ENCODE data around the gene EIF4H. TPM values are rescaled to one million over a fixed set of nuclear protein-coding genes. Genes with fewer than 3 reads are reported as not detected.

The EIF4H gene
- total RNA-seq = 100 to 1,000 TPM; 291 to 344 (median 322) TPM

GRCh38 chr7:74173866-74174605 is at the start of gene EIF4H:
EIF4H (plus strand) TSS chr7:74174356; CDS start chr7:74174384, 28 bp downstream.
- Histone ChIP-seq H3K27me3 (no peaks in the 10 kb centered on the region), H3K36me3 (peaks cover 0 to 2% of the 10 kb centered on the region in 2 donors), H3K9me3 (no peaks in the 10 kb centered on the region), H3K27ac (peak within 1 kb of the TSS; percentile 93 to 99 (median 96)), H3K4me3 (peak within 1 kb of the TSS; percentile 89 to 98), H3K4me1 (peaks cover 16 to 55% (median 35%) of the 10 kb centered on the region in 3 donors)
- ATAC-seq = peak; percentile 99
- no CpG with 5 or more reads among the region's 95 CpGs for WGBS, 2 donors (ENCODE audit: low coverage in 1 of 2)
- TF ChIP-seq CTCF (IDR thresholded peaks at IDR 0.05) (peak in 1 of 4 experiments; percentile 1), POLR2AphosphoS5 (IDR thresholded peaks at IDR 0.05) (peak; percentile 84), POLR2A (IDR thresholded peaks at IDR 0.05) (peak; percentile 80 to 83), EP300 (IDR thresholded peaks at IDR 0.05) (no peak)

DNA sequence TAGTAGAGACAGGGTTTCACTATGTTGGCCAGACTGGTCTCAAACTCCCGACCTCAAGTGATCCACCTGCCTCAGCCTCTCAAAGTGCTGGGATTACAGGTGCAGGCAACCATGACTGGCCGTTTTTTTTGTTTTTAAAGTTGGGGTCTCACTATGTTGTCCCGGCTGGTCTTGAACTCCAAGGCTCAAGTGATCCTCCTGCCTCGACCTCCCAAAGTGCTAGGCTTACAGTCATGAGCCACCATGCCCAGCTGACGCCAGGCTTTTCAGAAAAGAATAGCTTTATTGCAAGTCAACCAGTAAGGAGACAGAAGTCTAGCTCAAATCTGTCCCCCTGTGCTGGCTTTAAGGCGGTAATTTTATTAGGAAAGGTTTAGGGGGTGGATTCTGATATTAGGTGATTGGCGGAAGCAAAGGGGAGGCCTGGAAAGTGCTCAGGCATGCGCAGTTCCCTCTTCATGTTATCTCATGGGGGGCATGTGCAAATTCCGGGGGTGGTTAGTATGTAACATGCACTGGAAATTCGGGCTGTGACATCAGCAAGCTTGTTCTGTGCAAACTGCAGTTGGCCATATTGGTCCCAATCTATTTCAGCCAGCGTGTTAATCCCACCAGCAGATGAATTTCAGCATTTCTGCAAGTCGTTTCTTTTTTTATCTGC is 47.8 kb upstream of the EIF4H start:
- H3K4me1 ChIP-seq = peaks cover 0 to 5% (median 0%) of the 10 kb centered on the region in 3 donors
- H3K27me3 ChIP-seq = no peaks in the 10 kb centered on the region
- peaks cover 0 to 12% of the 10 kb centered on the region in 2 donors for H3K36me3 ChIP-seq
- H3K9me3 ChIP-seq = no peaks in the 10 kb centered on the region
- 77 to 79% methylated on average over 4 to 9 of the region's 12 CpGs for WGBS, 2 donors (ENCODE audit: low coverage in 1 of 2)
- no peak overlapping the region for H3K4me3 ChIP-seq
- TF ChIP-seq POLR2AphosphoS5 (IDR thresholded peaks at IDR 0.05) (no peak), CTCF (IDR thresholded peaks at IDR 0.05) (no peak), POLR2A (IDR thresholded peaks at IDR 0.05) (no peak), EP300 (IDR thresholded peaks at IDR 0.05) (no peak)
- no peak for ATAC-seq
- H3K27ac ChIP-seq = no peak overlapping the region

DNA sequence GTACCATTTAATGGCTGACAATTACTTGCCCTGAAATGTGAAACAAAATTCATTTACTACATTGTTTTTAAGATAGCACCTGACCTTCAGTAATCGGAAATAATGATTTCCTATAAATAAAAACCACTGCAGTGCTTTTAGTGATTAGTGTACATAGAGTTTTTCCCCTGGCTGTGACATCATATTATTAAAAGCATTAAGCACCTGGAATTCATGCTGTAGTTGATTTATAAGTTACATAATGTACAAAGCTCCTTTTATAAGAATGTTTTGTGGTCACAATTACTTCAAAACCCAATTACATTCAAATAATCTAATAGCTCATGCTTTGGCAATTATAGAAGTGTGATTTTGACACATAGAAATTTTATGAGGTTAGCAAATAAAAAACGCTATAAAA is 44.3 kb upstream of the EIF4H start:
- H3K9me3 ChIP-seq = no peaks in the 10 kb centered on the region
- H3K4me1 ChIP-seq = peaks cover 0 to 5% (median 0%) of the 10 kb centered on the region in 3 donors
- H3K27ac ChIP-seq = no peak overlapping the region
- no peaks in the 10 kb centered on the region for H3K27me3 ChIP-seq
- no peak overlapping the region for H3K4me3 ChIP-seq
- ATAC-seq = no peak
- TF ChIP-seq POLR2AphosphoS5 (IDR thresholded peaks at IDR 0.05) = no peak
- no peak for TF ChIP-seq POLR2A (IDR thresholded peaks at IDR 0.05)
- TF ChIP-seq EP300 (IDR thresholded peaks at IDR 0.05) = no peak
- TF ChIP-seq CTCF (IDR thresholded peaks at IDR 0.05) = no peak
- H3K36me3 ChIP-seq = no peaks in the 10 kb centered on the region
- WGBS, 2 donors (ENCODE audit: low coverage in 1 of 2) = 32 to 45% methylated on average over 2 of the region's 2 CpGs

DNA sequence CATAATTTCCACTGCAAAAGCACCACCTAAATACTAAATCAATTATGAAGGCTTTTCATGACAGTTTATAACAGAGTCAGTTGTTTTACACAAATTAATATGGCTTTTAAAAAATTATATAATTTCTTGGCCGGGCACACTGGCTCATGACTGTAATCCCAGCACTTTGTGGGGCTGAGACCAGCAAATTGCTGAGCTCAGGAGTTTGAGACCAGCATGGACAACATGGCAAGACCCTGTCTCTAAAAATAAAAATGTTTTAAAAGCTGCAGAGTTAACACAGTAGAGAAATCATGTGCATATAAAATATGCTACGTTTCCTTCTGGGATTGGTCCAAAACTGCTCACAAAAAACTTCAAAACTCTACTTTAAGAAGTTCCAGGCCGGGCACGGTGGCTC is 43.6 kb upstream of the EIF4H start:
- ATAC-seq = no peak
- no peaks in the 10 kb centered on the region for H3K36me3 ChIP-seq
- TF ChIP-seq POLR2AphosphoS5 (IDR thresholded peaks at IDR 0.05) (no peak), POLR2A (IDR thresholded peaks at IDR 0.05) (no peak), EP300 (IDR thresholded peaks at IDR 0.05) (no peak), CTCF (IDR thresholded peaks at IDR 0.05) (no peak)
- no peaks in the 10 kb centered on the region for H3K27me3 ChIP-seq
- H3K4me1 ChIP-seq = peaks cover 0 to 5% (median 0%) of the 10 kb centered on the region in 3 donors
- H3K4me3 ChIP-seq = no peak overlapping the region
- 38% methylated on average over 4 of the region's 4 CpGs for WGBS, 2 donors (ENCODE audit: low coverage in 1 of 2)
- H3K9me3 ChIP-seq = no peaks in the 10 kb centered on the region
- no peak overlapping the region for H3K27ac ChIP-seq
